Measurements from ENCODE around the gene PIK3CB. TPM values are rescaled to one million over a fixed set of nuclear protein-coding genes. Genes with fewer than 3 reads are reported as not detected.
A peak's percentile ranks its signal among the peaks of the same experiment; 100 is the strongest.

The PIK3CB gene
- total RNA-seq, 1 experiment from 2014 or later: 35.6 TPM

- Histone ChIP-seq H2AK5ac (ENCODE audit: insufficient read length, low read length) (no peak overlapping the region), H3K9me3 (ENCODE audit: control insufficient read depth, low read depth, low read length) (no peaks in the 10 kb centered on the region), H3K4ac (ENCODE audit: low read depth, low read length) (no peak overlapping the region), H4K8ac (replicated peaks; ENCODE audit: insufficient read length, low read depth, low read length) (no peak overlapping the region), H2BK12ac (ENCODE audit: insufficient read length, low read depth, low read length) (no peak overlapping the region), H3K9ac (ENCODE audit: extremely low read depth, insufficient read length, low read length) (no peak overlapping the region), H3K79me2 (ENCODE audit: insufficient read depth, low read length) (no peaks in the 10 kb centered on the region), H3K14ac (ENCODE audit: insufficient read depth, low read length) (no peak overlapping the region), H2BK20ac (ENCODE audit: low read depth, low read length, poor library complexity, severe bottlenecking) (no peak overlapping the region), H3K23me2 (ENCODE audit: insufficient read length, low read depth, low read length, poor library complexity, severe bottlenecking) (no peaks in the 10 kb centered on the region), H4K91ac (ENCODE audit: insufficient read length, low read depth, low read length) (no peak overlapping the region), H2BK15ac (ENCODE audit: low read depth, low read length) (no peak overlapping the region), H3T11ph (ENCODE audit: low read length) (no peak overlapping the region), H3K4me1 (ENCODE audit: insufficient read depth, low read length) (peaks cover 8% of the 10 kb centered on the region), H3K23ac (ENCODE audit: insufficient read length, low read depth, low read length) (no peak overlapping the region), H3K18ac (ENCODE audit: insufficient read length, low read depth, low read length) (no peak overlapping the region), H3K79me1 (ENCODE audit: insufficient read depth, low read depth, low read length, poor library complexity, severe bottlenecking) (no peaks in the 10 kb centered on the region), H4K5ac (ENCODE audit: insufficient read length, low read depth, low read length) (no peak overlapping the region), H2BK120ac (ENCODE audit: low read depth, low read length, poor library complexity, severe bottlenecking) (no peak overlapping the region), H2BK5ac (ENCODE audit: insufficient read length, low read length) (no peak overlapping the region), H3K56ac (ENCODE audit: insufficient read length, low read depth, low read length) (no peak overlapping the region), H3K4me2 (ENCODE audit: insufficient read depth, insufficient read length, low read length) (no peak overlapping the region), H3K27ac (ENCODE audit: insufficient read length, low read depth, low read length) (no peak overlapping the region), H3K27me3 (ENCODE audit: insufficient read depth, low read length) (no peaks in the 10 kb centered on the region), H4K20me1 (ENCODE audit: control insufficient read depth, insufficient read depth, insufficient read length) (no peaks in the 10 kb centered on the region), H2AFZ (ENCODE audit: low read length) (no peak overlapping the region)
- WGBS (ENCODE audit: extremely low coverage, insufficient read length, low lambda C conversion rate): no CpG with 5 or more reads among the region's 2 CpGs
- TF ChIP-seq, protein P1, sequence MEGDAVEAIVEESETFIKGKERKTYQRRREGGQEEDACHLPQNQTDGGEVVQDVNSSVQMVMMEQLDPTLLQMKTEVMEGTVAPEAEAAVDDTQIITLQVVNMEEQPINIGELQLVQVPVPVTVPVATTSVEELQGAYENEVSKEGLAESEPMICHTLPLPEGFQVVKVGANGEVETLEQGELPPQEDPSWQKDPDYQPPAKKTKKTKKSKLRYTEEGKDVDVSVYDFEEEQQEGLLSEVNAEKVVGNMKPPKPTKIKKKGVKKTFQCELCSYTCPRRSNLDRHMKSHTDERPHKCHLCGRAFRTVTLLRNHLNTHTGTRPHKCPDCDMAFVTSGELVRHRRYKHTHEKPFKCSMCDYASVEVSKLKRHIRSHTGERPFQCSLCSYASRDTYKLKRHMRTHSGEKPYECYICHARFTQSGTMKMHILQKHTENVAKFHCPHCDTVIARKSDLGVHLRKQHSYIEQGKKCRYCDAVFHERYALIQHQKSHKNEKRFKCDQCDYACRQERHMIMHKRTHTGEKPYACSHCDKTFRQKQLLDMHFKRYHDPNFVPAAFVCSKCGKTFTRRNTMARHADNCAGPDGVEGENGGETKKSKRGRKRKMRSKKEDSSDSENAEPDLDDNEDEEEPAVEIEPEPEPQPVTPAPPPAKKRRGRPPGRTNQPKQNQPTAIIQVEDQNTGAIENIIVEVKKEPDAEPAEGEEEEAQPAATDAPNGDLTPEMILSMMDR (conservative IDR thresholded peaks at IDR 0.05): no peak
- peak overlapping the region in 2 of 3 experiments; percentile 22 to 81; a peak in 4 of 7 replicates for H3K27ac Mint-ChIP-seq
- H3K27me3 Mint-ChIP-seq (ENCODE audit: low read depth): no peaks in the 10 kb centered on the region
- H3K36me3 Mint-ChIP-seq (ENCODE audit: insufficient read depth in 1 of 3, low read depth in 3 of 3): no peaks in the 10 kb centered on the region; a peak in 1 of 7 replicates
- peaks cover 30 to 33% of the 10 kb centered on the region in 2 experiments for H3K4me1 Mint-ChIP-seq
- H3K4me3 Mint-ChIP-seq: no peak overlapping the region
- DNase-seq: no peak
- no peaks in the 10 kb centered on the region for H3K9me3 Mint-ChIP-seq
Measured at GRCh38 chr3:138849222-138849940, 14.7 kb upstream of the PIK3CB start.
